HG02642 (cell line): ENCODE data around the gene EHD2.
"Not testable (repeated sequence)": the region's sequence is repeated elsewhere in the genome, so short reads cannot be mapped to it uniquely, and the experiment has no call there.

Experiments
- ATAC-seq: cut with Tn5 transposase; IDR thresholded peaks from one replicate; pipeline ENCODE4 v1.9.1; 2021; ENCODE audit warnings: mild to moderate bottlenecking; ENCODE audit not compliant: unreplicated experiment, poor library complexity

The EHD2 gene

GRCh38 chr19:47765523-47766358 is 52.5 kb downstream of the EHD2 start:
- no peak for ATAC-seq

DNA sequence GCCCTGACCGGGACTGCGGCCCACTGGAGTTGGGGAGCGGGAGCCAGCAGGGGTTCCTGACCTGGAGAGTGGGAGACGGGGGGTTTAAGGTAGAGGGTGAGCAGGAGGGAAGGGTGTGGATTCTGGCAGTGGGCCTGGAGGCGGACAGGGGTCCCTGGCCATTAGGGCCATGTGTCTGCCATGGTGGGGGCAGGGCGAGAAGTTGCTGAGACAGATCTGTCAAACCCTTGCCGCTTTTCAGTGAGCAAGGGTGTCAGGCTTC is 53.1 kb downstream of the EHD2 start:
- no peak for ATAC-seq

DNA sequence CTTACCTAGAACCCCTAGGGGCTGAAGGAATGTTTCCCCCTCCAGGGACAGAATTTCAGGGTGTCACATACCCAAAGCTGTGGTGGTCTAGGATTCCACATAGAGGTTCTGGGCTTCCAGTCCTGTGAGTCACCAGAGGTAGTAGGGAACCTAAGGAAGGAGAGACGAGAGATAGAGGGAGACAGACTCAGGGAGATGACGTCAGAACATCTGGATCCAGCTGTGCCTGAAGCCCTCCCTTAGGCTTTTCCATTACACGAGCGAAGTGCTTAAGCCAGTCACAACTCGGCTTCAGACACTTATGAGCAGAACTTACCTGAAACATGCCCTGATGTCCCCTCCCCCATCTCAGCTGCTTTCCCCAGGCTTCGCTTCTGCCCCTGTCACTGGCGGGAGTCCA is 53.4 kb downstream of the EHD2 start:
- no peak for ATAC-seq

DNA sequence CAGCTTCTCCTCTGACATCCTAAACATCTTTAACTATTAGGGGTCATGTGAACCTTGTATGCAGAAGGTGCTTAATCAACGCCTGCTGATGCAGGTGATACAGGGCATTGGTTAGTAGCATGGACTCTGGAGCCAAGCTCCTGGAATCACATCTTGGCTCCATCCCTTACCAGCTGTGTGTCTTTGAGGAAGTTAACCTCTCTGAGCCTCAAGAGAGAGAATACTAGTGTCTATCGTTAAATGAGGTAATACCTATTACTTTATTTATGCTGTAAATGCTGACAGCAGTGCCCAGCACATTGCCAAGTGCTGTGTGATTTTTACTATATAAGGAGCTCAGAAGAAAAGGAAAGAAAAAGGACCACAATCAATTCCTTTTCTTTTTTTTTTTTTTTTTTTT is 54.1 kb downstream of the EHD2 start:
- no peak for ATAC-seq

- ATAC-seq: no peak
These were observed 55.4 kb downstream of the EHD2 start for GRCh38 chr19:47768604-47769003.

DNA sequence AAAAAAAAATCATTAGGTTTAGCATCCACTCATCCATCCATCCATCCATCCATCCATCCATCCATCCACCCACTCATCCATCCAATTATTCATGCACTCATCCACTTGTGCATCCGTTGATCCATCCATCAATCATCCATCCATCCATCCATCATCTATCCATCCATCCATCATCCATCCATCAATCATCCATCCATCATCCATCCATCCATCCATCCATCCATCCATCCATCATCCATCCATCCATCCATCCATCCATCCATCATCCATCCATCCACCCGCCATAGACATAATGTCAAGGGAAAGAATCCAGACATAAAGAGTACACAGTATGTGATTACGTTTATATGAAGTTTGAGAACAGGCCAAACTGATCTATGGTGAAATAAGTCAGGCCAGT is 56.3 kb downstream of the EHD2 start:
- ATAC-seq: no peak

DNA sequence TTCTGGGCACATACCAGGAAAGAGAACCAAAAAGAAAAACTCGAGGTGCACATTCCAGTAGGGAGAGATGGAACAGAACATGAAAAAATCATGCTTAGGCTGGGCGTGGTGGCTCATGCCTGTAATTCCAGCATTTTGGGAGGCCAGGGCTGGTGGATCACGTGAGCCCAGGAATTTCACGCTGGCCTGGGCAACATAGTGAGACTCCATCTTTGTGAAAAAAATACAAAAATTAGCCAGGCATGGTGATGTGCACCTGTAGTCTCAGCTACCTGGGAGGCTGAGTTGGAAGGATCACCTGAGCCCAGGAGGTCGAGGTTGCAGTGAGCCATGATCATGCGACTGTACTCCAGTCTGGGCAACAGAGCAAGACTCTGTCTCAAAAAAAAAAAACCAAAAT is 58.1 kb downstream of the EHD2 start:
- ATAC-seq: not testable (repeated sequence)

DNA sequence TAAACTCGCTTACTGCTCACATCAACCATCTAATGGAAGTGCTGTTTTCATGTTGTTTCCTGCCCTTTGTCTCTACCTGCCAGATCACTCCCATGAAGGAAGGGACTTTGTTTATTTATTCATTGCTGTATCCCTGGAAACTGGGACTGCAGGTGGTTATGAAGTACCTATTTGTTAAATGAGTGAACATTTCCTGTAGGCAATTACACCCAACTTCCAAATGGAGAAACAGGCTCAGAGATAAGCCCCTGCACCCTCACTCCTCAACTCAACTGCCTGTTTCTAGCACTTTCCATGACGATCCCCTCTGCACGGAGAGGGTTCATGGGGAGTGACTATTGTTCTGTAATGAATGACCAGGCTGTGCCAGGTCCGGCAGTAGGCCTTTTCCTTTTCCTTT is 63.3 kb downstream of the EHD2 start:
- ATAC-seq: no peak

GRCh38 chr19:47777245-47778048 is 64.2 kb downstream of the EHD2 start:
- not testable (repeated sequence) for ATAC-seq

- peak; percentile 88 for ATAC-seq
These were observed 65.1 kb downstream of the EHD2 start, which contains the start of gene SELENOW for GRCh38 chr19:47778049-47778953. SELENOW (plus strand) TSS chr19:47778703; CDS start chr19:47778786, 83 bp downstream.

- ATAC-seq: no peak
These were observed 65.7 kb downstream of the EHD2 start for GRCh38 chr19:47778954-47779351.

DNA sequence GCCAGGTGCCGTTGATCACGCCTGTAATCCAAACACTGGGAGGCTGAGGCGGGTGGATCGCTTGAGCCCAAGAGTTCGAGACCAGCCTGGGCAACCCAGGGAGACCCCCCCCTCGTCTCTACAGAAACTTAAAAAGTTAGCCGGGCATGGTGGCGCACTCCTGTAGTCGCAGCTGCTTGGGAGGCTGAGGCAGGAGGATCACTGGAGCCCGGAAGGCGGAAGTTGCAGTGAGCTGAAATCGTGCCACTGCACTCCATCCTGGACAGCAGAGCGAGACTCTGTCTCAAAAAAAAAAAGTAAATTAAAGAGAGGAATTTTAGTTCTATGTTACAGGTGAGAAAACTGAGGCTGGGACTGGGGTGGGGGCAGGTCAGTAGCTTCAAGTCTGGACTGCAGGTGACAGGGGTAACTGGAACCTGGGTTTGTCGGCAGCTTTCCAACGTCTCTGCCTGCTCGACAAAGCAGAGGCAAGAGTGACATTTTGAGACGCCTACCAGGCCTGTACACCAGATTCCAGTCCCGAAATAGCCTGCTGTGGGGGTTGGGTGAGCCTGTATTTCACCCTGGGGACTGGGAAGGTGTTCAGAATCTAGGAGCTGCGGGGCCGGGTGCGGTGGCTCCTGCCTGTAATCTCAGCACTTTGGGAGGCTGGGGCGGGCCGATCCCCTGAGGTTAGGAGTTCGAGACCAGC is 66.4 kb downstream of the EHD2 start:
- no peak for ATAC-seq

DNA sequence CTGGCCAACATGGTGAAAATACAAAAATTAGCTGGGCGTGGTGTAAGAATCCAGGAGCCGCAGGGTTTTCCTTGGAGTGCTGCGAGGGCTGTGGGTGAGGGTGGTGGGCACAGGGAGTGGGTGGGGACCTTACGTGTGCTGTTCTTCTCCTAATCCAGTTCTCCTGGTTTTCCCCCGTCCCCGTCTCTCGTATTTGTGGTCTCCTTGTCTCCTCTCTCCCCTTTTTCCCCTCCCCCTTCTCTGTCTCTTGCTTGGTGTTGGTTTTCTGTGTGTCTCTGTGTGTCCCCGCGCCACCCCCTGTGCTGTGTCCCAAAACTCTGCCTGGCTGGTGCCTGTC is 67.0 kb downstream of the EHD2 start:
- ATAC-seq: no peak

DNA sequence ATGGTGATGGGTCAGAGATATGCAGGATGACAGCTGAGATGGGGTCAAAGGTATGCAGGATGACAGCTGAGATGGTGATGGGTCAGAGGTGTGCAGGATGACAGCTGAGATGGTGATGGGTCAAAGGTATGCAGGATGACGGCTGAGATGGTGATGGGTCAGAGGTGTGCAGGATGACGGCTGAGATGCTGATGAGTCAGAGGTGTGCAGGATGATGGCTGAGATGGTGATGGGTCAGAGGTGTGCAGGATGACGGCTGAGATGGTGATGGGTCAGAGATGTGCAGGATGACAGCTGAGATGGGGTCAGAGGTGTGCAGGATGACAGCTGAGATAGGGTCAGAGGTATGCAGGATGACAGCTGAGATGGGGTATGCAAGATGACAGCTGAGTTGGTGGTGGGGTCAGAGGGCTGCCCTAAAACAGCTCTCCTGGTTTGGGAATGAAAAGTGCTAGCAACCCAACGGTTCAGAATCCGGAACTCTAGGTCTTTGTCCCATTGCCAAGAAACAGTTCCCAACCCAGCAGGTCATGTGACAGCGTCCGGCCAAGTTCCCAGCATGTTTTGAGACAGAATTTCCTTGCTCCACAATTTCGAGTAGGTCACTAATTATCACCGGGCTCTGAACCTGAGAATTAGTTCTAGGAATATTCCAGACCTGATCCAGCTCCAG is 68.5 kb downstream of the EHD2 start:
- ATAC-seq: no peak

- no peak for ATAC-seq
These were observed 73.3 kb downstream of the EHD2 start for GRCh38 chr19:47786566-47786965.

DNA sequence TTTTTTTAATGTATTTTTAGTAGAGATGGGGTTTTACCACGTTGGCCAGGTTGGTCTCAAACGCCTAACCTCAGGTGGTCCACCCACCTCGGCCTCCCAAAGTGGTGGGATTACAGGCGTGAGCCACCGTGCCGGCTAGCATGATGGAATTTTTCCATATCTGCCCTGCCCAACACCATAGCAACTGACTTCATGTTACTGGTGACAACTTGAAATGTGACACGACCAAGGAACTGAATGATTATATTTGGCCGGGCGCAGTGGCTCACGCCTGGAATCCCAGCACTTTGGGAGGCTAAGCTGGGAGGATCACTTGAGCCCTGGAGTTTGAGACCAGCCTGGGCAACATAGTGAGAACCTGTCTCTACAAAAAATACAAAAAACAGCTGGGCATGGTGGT is 74.1 kb downstream of the EHD2 start:
- ATAC-seq: not testable (repeated sequence)

DNA sequence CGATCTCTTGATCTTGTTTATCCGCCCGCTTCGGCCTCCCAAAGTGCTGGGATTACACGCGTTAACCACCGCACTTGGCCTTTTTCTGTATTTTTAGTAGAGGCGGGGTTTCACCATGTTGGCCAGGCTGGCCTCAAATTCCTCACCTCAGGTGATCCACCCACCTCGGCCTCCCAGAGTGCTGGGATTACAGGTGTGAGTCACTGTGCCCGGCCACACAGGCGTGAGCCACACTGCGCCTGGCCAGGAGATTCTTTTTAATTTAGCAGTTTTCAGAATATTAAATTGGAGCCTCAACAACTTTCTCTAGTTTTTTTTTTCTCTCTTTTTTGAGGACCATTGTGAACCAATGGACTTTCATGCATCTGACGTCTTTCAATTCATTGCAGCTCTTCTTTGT is 76.6 kb downstream of the EHD2 start:
- not testable (repeated sequence) for ATAC-seq

- peak; percentile 43 for ATAC-seq
These were observed 77.2 kb downstream of the EHD2 start for GRCh38 chr19:47790398-47790814.

DNA sequence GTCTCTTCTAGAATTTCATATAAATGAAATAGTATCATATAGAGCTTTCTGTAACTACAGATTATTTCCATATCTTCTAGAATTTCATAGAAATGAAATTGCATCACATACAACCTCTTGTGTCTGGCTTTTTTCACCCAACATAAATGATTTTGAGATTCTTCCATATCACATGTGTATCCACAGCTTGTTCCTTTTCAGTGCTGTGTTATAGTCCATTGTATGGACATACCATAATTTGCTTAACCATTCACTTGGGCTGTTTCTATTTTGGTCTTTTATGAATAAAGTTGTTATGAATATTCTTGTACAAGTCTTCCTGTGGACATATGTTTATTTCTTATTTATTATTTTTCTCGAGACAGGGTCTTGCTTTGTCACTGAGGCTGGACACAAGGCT is 79.4 kb downstream of the EHD2 start:
- ATAC-seq: no peak
